NCI-H1417 treated with DMSO at 0.1 percent for 48 hours (cell line): ENCODE results near the gene SLC16A1.
A peak's percentile ranks its signal among the peaks of the same experiment; 100 is the strongest.
"Not testable (repeated sequence)": the region's sequence is repeated elsewhere in the genome, so short reads cannot be mapped to it uniquely, and the experiment has no call there.

Source experiments
- DNase-seq: peaks from one replicate; lab custom pipeline; 2025; lab: John Stamatoyannopoulos, UW

The SLC16A1 gene

GRCh38 chr1:112955773-112956543, at the start of gene SLC16A1:
TSS of gene SLC16A1 (minus strand) at chr1:112956196. CDS start at chr1:112929308, 26,888 bp downstream.
- peak; percentile 82 for DNase-seq

- DNase-seq, result no peak
Measured at GRCh38 chr1:113003751-113004690, 48.0 kb upstream of the SLC16A1 start.

DNA sequence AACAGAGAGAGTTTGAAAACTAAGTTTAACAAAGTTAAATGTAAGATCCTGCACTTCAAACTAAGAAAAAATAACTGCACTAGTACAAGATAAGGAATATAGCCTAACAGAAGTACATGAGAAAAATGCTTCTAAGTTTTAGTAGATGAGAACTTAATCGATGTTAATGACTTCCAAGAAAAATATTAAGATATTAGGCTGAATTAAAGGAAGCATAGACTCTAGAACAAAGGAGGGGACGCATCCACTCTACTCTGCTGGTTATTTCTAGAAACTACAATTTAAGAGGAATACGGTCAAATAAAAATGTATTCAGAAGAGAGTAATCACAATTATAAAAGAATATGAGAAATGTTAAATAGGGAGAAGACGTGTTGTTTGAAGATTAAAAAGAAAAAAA, 46.3 kb upstream of the SLC16A1 start:
- DNase-seq, result no peak

DNA sequence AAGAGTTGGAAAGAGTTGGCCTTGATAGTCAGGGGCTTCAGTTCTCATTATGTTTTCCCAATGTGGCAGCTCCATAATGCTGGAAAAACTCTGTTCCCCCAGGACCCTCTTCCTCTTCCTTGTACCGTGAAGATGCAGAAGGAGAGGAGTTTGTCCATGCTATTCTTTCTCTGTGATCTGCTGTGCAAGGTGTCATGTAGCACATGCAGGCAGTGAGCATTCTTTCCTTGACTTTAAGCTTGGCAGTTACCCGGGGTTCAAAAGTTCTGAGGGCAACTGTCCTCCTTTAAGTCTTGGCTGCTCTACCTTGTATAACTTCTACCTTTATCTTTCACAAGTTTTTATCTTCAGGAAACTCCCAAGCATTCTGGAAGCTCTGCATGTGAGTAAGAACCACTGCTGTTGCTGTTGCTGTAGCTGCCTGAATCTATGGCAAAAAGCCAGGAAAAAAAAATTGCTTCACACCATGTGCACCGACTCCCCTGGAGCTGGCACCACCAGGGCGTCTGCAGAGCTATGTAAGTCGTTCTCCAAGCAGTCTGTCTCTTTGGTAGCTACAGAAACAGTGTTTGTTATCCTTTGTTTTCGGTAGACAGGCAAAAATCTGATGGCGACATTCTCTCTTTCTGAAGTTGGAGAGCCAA, 42.7 kb upstream of the SLC16A1 start:
- DNase-seq, result no peak

DNA sequence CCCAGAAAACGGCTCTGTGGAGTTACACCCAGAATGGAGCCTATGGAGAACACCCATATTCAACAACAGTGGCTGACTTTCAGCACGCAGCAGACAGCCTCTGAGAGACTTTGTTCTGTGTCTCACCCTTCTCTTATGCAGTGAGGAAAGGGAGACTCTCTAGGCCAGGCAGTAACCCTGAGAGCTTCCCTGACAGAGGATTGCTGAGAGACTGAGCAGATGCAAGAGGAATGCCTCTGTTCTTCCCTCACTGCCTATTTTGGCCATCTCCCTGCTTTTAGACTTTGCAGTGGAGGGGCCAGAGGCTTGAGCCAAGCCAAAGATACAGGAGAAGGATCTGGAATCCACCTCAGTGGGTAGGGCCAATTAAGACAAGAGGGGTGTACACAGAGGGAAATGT, 41.8 kb upstream of the SLC16A1 start:
- no peak for DNase-seq

DNA sequence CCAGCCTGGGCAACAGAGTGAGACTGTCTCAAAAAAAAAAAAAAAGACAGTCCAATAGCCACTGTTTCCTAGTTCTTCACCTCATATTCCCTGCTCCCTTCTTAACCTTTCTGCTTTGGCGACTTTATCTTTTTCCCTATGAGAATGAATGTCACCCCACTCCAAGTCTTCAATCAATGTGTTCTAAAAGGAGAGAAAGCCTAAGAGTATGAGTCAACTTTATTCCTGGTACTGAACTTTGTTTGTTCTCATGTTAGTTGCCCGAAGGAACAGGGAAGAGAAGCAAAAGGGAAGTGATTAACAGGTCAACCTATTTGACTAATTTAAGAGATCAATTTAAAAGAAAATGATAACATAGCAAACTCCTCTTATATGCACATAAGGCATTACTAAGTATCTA, 39.9 kb upstream of the SLC16A1 start:
- no peak for DNase-seq

GRCh38 chr1:112995021-112995420, 39.0 kb upstream of the SLC16A1 start:
- DNase-seq, result not testable (repeated sequence)

DNA sequence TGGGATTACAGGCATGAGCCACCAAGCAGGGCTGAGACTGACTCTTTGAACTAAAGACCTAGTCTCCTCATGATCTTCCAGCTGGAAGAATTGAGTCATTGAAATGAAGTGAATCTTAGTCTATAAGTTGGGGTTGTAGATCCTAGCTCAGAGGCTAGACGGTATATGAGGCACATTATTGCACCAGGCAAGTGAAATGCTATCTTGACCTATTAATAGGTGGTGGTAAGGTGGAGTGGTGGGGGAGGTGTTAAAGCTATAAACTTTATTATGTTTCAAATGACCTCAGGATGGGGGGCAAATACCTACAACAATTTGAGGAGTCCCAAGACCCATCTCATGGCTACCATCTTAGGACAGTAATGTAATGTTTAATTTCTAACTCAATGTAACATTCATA, 36.8 kb upstream of the SLC16A1 start:
- DNase-seq, result no peak

DNA sequence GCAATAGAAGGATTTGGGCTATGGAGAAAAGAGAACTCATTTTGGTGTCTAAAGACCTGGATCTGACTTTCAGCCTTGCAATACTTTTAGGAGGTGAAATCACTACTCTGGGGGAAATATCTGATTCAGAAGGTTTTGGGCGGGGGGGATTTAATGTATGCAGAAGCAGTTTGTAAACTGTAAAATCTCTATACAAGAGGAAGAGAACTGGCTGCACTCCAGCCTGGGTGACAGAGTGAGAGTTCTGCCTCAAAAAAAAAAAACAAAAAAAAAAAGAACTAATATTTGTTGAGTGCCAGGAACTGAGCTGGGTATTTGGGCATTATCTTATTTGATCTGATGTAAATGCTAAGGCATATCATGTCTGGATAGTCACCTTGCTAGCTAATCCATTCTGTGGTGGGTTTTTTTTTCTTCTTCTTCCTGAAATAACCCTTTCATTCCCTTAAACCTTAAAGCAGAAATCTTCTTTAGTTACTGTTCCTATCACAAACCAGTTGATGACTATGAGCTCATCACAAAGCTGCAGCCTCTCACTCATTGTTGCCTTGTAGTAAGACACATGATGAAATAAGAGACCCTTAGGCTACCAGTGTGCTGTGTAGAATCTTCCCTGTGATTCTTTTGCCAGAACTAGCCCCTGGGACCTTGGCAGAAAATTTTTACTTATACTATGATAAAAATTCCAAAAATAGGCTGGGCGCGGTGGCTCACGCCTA, 35.6 kb upstream of the SLC16A1 start:
- DNase-seq, result no peak

DNA sequence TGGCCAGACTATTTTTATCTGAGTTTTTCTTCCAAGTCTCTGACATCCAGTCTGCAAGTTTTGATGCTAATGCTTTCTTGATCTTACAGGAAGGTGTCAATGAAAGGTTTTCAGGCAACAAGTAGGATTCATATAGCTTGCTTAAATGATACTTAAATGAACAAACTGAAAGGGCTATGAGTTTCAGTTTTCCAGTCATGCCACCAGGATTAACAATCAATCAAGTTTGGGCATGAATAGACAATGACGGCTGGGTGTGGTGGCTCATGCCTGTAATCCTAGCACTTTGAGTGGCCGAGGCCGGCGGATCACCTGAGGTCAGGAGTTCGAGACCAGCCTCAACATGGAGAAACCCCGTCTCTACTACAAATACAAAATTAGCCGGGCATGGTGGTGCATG, 34.3 kb upstream of the SLC16A1 start:
- no peak for DNase-seq

GRCh38 chr1:112988367-112988766, 32.4 kb upstream of the SLC16A1 start:
- DNase-seq, result no peak

DNA sequence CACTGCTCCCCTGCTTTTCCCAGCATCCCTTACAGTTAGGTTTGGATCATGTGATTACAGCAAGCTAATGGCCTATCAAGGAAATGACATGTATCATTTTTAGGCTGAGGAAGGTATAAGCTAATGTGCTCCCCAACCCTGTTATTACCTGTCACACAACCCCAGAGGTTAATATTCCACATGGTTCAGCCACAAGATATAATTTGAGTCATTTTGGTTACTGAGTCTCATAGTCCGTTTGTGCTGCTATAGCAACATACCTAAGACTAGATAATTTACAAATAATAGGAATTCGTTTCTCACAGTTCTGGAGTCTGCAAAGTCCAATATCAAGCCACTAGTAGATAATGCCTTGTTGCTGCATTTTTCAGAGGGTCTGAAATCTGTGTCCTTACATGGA, 29.1 kb upstream of the SLC16A1 start:
- no peak for DNase-seq

DNA sequence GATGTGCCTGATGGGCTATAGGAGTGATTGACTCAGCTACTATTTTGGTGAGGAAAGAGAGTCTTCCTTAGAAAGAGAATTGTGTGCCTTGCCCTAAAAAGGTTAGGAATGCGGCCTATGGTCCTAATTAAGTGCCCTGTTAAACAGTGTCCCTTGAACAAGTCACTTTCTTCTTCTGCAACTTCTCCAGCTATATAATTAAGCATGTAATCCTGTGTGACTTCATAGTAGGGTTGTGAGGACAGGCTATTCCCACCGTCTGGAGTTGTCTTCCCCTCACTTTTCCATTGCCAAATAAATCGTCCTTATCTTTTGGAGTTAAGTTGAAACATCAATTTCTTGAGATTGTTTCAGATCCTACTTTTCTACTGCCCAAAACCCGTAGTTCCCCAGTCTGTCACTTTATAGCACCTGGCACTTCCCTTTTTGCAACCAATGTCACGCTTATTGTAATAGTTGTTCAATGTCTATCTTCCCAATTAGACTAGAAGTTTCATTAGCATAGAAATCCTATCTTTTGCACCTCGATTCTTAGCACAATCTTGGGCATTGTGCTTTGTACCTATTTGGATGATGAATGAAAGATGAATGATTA, 27.6 kb upstream of the SLC16A1 start:
- DNase-seq, result no peak

DNA sequence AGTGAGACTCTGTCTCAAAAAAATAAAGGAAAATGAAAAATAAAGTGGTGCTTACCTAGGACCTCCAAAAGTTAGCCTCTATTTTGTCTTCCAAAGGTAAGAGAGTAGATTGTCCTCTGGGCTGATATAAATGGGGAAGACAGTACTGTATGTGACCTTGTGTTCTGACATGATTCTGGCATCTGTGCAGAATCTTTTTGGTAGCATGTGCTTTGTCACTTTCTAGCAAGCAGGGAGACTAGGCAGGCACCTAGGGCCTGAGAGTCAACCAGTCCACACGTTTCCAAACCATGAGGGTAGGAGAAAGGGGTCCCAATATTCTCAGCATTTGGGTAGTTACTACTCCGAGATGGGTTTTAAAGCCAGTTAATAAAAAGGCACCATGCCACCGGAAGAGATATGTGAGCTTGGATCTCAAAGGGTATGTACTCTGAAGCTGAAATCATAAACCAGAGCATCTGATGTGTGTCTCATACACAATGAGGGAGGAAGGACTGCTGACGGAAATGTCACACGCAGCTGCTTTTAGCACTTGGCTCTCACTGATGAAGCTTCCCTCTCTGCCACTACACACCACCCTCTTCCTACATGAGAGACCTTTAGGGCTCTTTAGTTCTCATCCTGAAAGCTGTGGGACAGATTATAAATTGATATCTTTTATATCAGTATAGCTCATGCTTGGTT, 27.0 kb upstream of the SLC16A1 start:
- no peak for DNase-seq

DNA sequence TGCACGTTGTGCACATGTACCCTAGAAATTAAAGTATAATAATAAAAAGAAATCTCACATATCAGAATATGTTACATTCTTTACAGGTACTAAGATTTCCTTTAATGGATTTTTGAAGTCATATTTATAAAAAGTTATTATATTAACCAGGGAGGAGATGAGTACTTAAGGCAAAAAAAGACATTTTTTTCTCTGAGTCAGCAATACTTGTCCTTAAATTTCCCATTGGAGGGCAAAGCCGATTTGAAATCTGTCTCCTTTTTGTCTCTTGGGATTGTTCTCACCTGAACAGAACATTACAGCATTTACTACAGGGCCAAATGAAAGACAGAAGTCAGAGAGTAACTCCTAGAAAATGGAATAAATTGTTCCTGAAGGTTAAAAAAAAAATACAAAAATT, 26.3 kb upstream of the SLC16A1 start:
- no peak for DNase-seq

GRCh38 chr1:112981834-112982233, 25.8 kb upstream of the SLC16A1 start:
- not testable (repeated sequence) for DNase-seq

GRCh38 chr1:112981426-112981825, 25.4 kb upstream of the SLC16A1 start:
- DNase-seq, result no peak

- DNase-seq, result no peak
Measured at GRCh38 chr1:112975336-112975735, 19.3 kb upstream of the SLC16A1 start.

DNA sequence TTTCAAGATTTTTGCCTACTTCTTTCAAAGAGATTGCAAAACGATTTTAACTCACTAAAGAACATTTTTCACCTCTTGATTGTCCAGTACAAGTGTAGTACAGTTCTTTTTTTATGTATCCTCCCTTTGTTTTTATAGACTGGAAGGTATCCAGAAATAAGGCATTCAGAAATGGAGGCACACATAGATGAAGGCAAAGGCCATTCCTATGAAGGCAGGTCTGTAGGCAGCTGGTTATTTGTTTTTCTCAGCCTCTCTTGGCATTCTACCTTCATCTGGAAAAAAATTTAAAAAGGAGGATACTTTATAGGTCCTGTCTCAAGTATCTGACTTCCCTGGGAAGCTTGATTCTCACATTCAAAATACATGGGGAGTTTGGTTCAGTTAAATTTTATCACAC, 18.6 kb upstream of the SLC16A1 start:
- DNase-seq, result no peak

DNA sequence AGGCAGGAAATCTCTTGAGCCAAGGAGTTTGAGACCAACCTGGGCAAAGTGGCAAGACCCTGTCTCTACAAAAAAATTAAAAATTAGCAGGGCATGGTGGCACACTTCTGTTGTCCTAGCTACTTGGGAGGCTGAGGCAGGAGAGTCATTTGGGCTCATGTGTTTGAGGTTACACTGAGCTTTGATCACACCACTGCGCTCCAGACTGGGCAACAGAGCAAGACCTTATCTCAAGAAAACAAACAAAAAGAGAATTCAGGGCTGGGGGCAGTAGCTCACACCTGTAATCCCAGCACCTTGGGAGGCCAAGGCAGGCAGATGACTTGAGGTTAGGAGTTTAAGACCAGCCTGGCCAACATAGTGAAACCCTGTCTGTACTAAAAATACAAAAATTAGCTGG, 17.8 kb upstream of the SLC16A1 start:
- no peak for DNase-seq

- no peak for DNase-seq
Measured at GRCh38 chr1:112971006-112971405, 15.0 kb upstream of the SLC16A1 start.
